ENCODE measurements around the gene CEP72. TPM values are rescaled to one million over a fixed set of nuclear protein-coding genes. Genes with fewer than 3 reads are reported as not detected.

The CEP72 gene
- total RNA-seq, 1 experiment from 2014 or later = 5.7 TPM

DNA sequence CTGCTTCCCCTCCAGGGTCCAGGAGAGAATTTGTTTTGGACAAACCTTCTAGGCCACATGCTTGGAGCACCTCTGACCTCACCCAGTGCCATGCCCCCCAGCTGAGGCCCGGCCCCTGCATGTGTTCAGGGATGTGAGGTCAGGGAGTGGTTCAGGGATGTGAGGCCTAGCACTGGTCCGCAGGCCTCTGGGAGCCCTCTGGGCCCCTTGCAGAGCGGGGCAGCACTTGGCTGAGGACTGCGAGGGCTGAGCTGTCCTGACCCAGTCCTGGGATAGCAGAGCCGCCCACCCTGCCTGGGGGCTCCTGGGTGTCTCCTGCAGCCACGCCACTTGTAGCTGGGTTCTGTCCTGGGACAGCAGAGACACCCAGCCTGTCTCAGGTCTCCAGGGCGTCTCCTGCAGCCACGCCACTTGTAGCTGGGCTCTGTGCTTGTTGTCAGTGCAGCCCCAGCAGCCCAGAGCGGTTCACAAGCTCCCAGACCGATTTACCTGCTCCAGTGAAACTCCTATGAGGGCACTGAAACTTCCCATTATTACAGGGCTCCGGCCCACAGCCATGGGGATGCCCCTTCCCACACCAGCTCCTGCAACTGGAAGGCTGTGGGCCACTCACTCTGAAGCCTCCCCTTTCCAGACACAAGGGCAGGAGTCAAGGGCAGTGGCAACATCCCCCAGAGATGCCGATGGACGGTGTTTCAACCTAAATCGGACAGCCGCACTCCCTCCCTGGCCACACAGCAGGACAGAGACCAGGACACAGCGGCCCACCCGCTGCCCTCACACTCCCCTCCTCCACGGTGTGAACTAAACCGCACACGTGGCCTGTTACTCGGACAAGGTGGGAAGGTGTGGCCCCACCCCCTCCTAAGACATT is 5.4 kb upstream of the CEP72 start:
- Histone ChIP-seq H3K27ac (no peak overlapping the region), H3K4me1 (replicated peaks) (0 out of 2 replicates have a peak, but pooled peaks cover 5% of the 10 kb centered on the region), H3K27me3 (replicated peaks) (peaks cover 11% of the 10 kb centered on the region; the same call in 1 of the 2 replicates), H3K9me3 (replicated peaks) (no peaks in the 10 kb centered on the region), H3K36me3 (no peaks in the 10 kb centered on the region), H3K4me3 (no peak overlapping the region)
- DNase-seq (ENCODE audit: low read depth in 1 of 2, low spot score in 2 of 2) = peak in 1 of 2 experiments; percentile 34

DNA sequence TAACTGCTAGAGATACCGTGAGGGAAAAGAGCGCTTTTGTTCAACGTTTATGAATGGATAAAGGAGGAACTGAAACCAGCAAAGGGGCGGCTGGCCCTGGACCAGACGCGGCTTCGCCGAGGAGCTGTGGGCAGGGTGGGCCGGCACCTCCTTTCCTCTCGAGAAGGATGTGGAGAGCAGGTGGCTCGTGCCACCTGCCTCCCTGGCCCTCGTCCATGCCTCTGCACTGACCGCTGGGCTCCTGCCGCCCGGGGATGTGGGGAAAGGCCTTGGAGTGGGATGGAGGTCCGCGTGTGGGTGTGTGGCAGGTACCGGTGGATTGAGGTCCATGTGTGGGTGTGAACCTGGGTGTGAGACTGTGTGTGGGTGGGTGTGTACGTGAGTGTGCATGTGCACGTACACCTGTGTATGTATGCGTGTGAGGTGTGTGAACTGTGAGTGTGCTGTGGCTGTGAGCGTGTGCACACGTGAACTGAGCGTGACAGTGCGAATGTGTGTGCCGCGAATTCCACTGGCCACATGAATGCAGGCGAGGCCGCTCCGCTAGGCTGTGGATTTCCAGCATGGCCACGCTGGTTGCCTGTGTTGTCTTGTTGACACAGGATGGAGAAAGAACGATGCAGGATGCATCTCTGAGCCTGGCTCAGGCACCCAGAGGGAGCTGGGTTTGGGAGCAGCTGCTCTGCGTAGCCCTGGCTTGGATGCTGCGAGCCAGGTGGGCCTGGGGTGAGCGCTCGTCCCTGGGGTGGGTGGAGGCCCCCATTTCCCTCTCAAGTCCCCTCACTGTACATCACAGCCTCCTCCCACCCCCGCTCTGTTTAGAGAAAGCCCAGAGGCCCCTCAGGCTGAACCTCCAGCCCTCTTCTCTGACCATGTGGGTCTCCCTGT is 4.4 kb upstream of the CEP72 start:
- DNase-seq (ENCODE audit: low read depth in 1 of 2, low spot score in 2 of 2) = peak in 1 of 2 experiments; percentile 32
- Histone ChIP-seq H3K27me3 (replicated peaks) (peaks cover 8% of the 10 kb centered on the region; the same call in 1 of the 2 replicates), H3K36me3 (no peaks in the 10 kb centered on the region), H3K4me3 (no peak overlapping the region), H3K9me3 (replicated peaks) (no peaks in the 10 kb centered on the region), H3K27ac (no peak overlapping the region), H3K4me1 (replicated peaks) (0 out of 2 replicates have a peak, but pooled peaks cover 5% of the 10 kb centered on the region)

DNA sequence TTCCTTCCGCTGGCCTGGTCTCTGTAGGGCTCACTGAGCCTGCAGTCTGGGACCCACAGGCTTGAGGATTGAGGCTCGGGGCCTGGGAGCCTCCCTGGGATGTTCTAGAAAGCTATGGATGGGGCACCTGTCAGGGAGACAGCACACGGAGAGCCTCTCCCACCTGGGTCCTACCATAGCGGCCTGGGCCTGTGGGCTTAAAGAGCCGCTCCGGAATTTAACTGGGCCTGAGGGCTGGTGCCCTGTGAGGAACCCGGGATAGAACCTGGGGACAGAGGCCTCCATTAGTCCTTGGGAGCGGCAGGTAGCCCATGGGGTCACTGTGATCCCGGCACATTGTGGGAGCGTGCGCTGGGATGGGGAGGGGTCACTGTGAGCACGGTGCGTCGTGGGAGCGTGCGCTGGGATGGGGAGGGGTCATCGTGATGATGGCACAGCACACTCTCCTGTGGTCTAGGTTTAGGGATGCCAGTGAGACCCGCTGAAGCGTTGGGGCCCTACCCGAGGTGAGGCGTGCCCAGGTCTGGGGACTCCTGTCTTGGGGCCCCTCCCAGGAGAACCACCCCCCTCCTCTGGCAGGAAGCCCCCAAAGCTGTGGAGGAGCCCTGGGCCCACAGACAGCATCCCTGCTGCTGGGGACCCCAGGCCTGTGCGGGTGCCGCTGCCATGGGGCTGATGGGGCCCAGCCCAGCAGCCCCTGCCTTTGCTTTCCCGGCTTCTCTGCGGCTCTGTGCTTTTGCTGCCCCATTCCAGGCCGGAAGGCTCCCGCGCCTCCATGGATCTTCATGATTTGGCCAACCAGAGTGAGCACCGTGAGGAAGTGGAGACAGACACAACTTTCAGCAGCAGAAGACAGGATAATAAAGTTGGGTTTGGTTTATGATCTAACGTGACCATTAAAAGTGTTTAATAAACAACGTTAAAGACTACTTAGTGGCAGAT is 3.4 kb upstream of the CEP72 start:
- Histone ChIP-seq H3K9me3 (replicated peaks) (no peaks in the 10 kb centered on the region), H3K36me3 (no peaks in the 10 kb centered on the region), H3K27ac (no peak overlapping the region), H3K4me3 (no peak overlapping the region), H3K4me1 (replicated peaks) (0 out of 2 replicates have a peak, but pooled peaks cover 5% of the 10 kb centered on the region), H3K27me3 (replicated peaks) (peaks cover 3% of the 10 kb centered on the region; the same call in 1 of the 2 replicates)
- DNase-seq (ENCODE audit: low read depth in 1 of 2, low spot score in 2 of 2) = no peak

DNA sequence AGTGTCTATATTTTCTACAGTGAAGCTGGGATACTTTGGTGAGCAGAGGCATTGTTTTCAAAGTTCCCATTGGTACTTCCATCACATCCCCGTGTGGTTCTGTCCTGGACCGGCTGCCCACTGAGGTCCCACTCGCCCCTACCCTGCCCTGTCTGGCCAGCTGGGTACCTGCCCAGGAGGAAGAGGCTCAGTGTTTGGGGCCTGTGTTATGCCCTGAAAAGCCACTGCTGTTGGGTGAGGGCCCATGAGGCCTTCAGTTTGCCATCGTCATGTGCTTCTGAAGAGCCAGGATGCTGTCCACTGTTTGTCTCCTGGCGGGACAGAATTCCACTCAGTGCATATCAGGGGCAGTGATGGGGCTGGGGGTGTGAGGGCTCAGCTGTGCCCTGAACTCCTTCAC is 2.6 kb upstream of the CEP72 start:
- DNase-seq (ENCODE audit: low read depth in 1 of 2, low spot score in 2 of 2) = no peak
- H3K4me3 ChIP-seq = no peak overlapping the region
- H3K27ac ChIP-seq = no peak overlapping the region
- H3K27me3 ChIP-seq (replicated peaks) = no peaks in the 10 kb centered on the region
- no peaks in the 10 kb centered on the region for H3K9me3 ChIP-seq (replicated peaks)
- H3K4me1 ChIP-seq (replicated peaks) = 0 out of 2 replicates have a peak, but pooled peaks cover 5% of the 10 kb centered on the region
- no peaks in the 10 kb centered on the region for H3K36me3 ChIP-seq

DNA sequence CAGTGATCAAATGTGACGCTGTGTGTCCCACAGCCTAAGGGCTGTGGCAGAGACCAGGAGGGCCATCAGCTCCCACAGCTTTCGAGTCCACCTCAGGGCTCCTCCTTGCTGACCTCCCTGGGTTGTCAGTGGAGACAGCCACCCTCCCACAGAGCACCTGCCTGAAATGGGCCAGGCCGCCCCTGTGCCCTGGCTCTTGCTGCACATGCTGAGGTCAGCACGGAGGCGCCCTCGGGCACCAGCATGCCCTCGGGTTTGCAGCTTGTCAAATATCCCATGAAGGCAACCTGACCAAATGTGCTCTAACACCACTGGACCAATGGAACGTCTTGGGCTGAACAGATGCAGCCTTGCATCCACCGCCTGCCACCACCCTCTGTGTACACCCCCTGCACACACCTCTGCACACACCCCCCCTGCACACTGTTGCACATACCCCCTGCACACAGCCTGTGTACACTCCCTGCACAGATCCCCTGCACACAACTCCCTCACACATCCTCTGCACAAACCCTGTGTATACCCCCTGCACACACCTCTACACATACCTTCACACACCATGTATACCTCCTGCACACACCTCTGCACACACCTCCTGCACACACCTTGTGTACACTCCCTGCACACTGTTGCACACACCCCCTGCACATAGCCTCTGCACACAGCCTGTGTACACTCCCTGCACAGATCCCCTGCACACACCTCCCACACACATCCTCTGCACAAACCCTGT is 2.0 kb upstream of the CEP72 start:
- H3K36me3 ChIP-seq = no peaks in the 10 kb centered on the region
- no peaks in the 10 kb centered on the region for H3K9me3 ChIP-seq (replicated peaks)
- no peak overlapping the region for H3K4me3 ChIP-seq
- no peaks in the 10 kb centered on the region for H3K27me3 ChIP-seq (replicated peaks)
- DNase-seq (ENCODE audit: low read depth in 1 of 2, low spot score in 2 of 2) = peak in 1 of 2 experiments; percentile 35
- no peak overlapping the region for H3K27ac ChIP-seq
- H3K4me1 ChIP-seq (replicated peaks) = 0 out of 2 replicates have a peak, but pooled peaks cover 5% of the 10 kb centered on the region

DNA sequence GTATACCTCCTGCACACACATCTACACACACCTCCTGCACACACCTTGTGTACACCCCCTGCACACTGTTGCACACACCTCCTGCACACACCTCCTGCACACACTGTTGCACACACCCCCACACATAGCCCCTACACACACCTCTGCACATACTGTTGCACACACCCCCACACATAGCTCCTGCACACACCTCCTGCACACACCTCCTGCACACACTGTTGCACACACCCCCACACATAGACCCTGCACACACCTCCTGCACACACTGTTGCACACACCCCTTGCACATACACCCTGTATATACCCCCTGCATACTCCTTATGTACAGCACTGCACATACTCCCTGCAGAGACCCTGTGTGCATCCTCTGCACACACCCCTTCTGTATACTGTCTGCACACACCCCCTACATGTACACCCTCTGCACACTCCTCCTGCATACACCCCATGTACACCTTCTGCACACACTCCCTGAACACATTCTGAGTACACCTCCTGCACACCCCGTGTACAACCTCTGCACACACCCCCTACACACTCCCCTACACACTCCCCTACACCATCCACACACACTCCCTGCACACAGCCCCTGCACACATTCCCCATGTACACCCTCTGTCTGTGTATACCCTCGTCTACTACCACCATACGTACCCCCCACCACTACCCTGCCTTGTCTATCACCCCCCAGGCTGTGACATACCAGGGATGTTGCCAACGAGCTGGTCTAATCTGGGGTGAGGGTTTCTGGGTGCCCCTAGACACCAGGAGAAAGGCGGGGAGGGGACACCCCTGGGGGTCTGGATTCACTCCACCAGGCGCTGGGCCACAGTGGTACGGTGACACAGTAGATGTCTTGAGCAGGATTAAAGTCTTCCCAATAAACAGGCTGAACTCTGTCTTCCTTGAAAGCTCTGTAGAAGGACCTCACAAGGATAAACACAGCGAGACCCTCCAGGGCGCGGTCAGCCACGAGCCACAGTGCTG is 1.1 kb upstream of the CEP72 start:
- Histone ChIP-seq H3K36me3 (no peaks in the 10 kb centered on the region), H3K4me3 (peak overlapping the region; percentile 71), H3K9me3 (replicated peaks) (no peaks in the 10 kb centered on the region), H3K27ac (no peak overlapping the region), H3K4me1 (replicated peaks) (0 out of 2 replicates have a peak, but pooled peaks cover 5% of the 10 kb centered on the region), H3K27me3 (replicated peaks) (no peaks in the 10 kb centered on the region)
- peak; percentile 18 to 29 for DNase-seq (ENCODE audit: low read depth in 1 of 2, low spot score in 2 of 2)

DNA sequence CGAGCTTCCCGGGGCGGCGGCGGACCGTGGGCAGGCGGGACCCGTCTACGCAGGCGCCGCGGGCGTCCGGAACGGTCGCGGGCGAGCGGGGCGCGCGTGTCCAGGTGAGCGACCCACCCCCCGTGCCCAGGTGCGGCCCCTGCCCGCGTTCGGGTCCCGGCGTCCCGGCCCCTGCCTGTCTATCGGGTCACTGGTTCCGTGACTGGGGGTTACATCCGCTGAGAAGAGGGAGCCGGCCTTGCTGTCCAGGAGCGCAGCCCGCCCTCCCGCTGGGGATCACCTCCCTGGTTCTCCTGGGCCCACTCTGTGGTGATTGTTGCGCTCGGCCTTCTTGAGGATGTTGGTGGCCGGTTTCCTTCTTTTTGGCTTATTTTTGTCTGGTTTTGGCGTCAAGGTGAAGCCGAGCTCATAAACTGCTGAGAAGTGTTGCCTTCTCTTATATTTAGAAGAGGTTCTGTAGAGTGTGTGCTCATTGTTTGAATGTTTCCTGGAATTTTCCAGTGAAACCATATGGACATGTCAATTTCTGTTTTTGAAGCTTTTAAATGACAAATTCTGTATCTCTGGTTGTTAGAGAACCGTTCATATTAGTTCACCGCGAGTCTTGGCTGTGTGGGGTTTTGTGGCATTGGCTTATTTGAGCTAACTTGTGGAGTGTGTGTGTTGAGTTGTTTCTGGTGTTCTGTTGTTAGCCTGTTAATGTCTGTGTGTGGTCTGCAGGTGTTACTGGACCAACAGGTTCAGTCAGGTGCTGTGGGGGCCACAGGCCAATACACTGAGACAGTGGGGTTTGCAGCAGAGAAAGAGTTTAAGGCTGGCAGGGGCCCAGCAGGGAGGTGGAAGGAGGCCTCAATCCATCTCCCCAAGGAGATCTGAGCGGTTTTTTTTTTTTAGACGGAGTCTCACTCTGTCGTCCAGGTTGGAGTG is 621 bp downstream of the CEP72 start:
- peak; percentile 32 to 49 for DNase-seq (ENCODE audit: low read depth in 1 of 2, low spot score in 2 of 2)
- Histone ChIP-seq H3K4me3 (peak overlapping the region; percentile 71), H3K4me1 (replicated peaks) (0 out of 2 replicates have a peak, but pooled peaks cover 5% of the 10 kb centered on the region), H3K36me3 (peaks cover 3% of the 10 kb centered on the region; the same call in 1 of the 2 replicates), H3K9me3 (replicated peaks) (no peaks in the 10 kb centered on the region), H3K27ac (no peak overlapping the region), H3K27me3 (replicated peaks) (no peaks in the 10 kb centered on the region)

DNA sequence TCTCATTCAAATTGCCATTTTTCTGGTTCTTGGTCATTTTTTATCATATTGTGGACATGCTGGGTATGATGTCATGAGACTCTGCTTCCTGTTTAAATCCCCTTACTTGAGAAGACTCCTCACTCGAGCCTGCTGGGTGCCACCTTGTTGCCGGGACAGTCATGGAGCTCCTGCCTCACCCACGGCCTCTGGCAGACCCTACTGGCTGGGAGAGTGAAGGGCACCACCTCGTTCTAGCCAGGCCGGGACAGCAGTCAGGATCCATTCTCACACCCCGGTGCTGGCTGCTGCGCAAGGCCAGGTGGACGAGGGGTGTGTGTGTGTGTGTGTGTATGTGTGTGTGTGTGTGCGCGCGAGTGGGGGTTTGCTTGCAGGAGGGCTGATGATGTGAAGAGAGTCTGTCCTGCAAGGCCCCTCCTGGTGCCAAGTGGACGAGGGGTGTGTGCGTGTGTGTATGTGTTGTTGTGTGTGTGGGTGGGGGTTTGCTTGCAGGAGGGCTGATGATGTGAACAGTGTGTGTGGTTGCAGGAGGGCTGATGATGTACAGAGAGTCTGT is 4.4 kb downstream of the CEP72 start:
- DNase-seq (ENCODE audit: low read depth in 1 of 2, low spot score in 2 of 2) = peak in 1 of 2 experiments; percentile 33
- H3K27me3 ChIP-seq (replicated peaks) = no peaks in the 10 kb centered on the region
- H3K4me1 ChIP-seq (replicated peaks) = 0 out of 2 replicates have a peak, but pooled peaks cover under 1% of the 10 kb centered on the region

DNA sequence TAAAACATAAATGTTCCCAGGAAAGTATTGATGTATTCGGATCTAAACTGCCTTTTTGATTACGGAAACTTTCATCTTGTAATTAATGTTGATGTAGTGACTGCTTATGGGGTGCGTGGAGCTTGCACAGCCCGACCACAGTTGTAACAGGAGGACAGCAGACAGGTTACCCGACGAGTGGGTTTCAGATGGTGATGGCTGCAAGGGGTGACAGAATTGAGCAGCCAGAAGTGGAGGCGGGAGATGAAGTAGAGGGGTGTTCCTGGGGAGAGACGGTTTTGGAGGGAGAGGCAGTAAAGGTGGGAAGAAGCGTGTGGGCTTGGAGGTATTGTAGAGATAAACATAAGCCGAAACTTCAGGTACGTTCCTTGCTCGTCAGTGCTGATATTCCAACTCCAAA is 5.8 kb downstream of the CEP72 start:
- peak in 1 of 2 experiments; percentile 15 for DNase-seq (ENCODE audit: low read depth in 1 of 2, low spot score in 2 of 2)
- Histone ChIP-seq H3K27ac (no peak overlapping the region), H3K9me3 (replicated peaks) (no peaks in the 10 kb centered on the region), H3K27me3 (replicated peaks) (no peaks in the 10 kb centered on the region), H3K4me3 (no peak overlapping the region), H3K36me3 (peaks cover 42% of the 10 kb centered on the region), H3K4me1 (replicated peaks) (no peaks in the 10 kb centered on the region)

More for the DNA sequence above, 4.4 kb downstream of the CEP72 start:
- H3K36me3 ChIP-seq = peaks cover 35% of the 10 kb centered on the region
- no peaks in the 10 kb centered on the region for H3K9me3 ChIP-seq (replicated peaks)
- H3K27ac ChIP-seq = no peak overlapping the region
- no peak overlapping the region for H3K4me3 ChIP-seq

DNA sequence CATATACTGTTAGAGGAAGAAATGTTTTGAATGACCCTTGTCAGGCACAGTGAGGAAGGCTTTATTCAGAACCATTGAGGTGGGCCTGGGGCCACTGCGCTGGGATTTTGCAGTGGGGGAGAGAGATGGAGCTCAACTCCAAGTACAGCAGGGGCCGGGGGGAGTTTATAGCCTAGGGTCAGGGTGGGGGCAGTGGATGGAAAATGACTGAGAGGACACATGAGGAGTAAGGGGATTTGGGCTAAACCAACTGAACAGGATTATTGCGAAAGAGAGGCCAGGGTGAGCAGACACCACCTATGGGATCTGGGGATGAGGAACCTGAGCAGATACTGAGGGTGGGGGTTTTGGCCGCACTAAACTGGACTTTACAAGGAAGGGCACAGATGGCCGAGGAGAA is 6.3 kb downstream of the CEP72 start:
- Histone ChIP-seq H3K27ac (no peak overlapping the region), H3K4me1 (replicated peaks) (no peaks in the 10 kb centered on the region), H3K4me3 (no peak overlapping the region), H3K9me3 (replicated peaks) (no peaks in the 10 kb centered on the region), H3K27me3 (replicated peaks) (no peaks in the 10 kb centered on the region), H3K36me3 (peaks cover 42% of the 10 kb centered on the region)
- DNase-seq (ENCODE audit: low read depth in 1 of 2, low spot score in 2 of 2) = peak in 1 of 2 experiments; percentile 15
